ENCODE measurements around the gene CDR2L.
"Not testable (repeated sequence)": the region's sequence is repeated elsewhere in the genome, so short reads cannot be mapped to it uniquely, and the experiment has no call there.

Gene CDR2L

DNA sequence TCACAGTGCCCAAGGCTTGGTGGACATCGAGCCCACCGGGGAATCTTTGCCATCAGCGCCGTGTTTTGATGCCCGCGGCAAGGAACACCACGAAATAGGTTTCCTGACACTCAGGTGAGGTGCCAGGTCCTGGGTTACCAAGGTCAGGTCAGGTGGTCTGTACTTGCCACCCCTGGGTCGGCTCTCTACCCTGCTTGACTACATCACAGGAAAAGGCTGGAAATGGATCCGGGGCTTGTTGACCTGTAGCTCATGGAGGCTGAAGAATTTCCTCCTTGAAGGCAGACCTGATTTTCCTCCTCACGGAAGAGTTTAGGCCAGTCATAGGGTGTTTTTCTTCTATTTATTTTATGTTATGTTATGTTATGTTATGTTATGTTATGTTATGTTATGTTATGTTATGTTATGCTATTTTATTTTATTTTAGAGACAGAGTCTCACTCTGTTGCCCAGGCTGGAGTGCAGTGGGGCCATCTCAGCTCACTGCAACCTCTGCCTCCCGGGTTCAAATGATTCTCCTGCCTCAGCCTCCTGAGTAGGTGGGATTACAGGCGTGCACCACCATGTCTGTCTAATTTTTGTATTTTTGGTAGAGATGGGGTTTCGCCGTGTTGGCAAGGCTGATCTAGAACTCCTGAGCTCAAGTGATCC lies 4.6 kb upstream of the CDR2L start:
- not testable (repeated sequence) for DNase-seq

DNA sequence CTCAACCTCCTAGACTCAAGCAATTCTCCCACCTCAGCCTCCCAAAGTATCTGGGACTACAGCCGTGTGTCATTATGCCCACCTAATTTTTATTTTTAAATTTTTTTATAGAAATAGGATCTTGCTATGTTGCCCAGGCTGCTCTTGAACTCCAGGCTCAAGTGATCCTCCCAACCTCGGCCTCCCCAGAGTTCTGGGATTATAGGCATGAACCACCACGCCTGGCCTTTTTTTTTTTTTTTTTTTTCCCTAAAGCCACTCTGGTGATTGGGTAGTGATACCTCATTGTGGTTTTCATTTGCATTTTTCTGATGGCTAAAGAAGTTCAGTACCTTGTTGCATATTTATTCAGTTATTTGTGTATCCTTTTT lies 1.2 kb upstream of the CDR2L start:
- no peak for DNase-seq

DNA sequence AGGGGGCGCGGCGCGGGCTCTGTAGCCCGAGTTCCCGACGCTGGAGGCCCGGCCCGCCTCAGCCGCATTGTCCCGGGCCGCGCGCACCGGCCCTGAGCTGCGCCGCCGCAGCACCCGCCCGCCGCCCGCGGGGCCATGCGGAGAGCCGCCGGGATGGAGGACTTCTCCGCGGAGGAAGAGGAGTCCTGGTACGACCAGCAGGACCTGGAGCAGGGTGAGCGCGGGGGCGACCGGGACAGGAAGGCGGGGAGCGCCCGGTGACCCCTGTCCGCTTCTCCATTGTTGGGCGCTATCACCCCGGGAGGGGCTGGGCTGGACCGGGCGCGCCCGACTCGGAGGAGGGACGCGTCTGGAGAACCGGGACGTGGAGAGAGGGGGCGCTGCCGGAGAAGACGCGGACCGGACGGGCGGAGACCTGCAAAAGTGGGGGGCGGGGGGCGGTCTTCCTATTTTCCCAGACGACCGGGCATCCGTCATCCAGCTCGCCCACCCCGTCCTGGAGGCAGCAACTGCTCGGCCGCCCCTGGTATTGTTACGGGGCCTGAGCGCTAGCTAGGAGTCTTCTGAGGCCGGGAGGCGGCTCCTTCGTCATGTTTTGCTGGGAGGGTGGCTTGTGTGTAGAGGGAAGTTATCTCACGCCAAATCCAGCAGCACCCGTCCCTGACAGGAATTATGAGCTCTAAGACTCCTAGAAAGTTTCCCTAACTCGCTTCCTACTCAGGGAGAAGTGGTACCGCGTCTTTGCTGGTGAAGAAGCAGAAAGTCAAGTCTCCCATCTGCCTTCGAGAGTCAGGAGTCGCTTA lies 678 bp downstream of the CDR2L start:
- DNase-seq, result no peak

DNA sequence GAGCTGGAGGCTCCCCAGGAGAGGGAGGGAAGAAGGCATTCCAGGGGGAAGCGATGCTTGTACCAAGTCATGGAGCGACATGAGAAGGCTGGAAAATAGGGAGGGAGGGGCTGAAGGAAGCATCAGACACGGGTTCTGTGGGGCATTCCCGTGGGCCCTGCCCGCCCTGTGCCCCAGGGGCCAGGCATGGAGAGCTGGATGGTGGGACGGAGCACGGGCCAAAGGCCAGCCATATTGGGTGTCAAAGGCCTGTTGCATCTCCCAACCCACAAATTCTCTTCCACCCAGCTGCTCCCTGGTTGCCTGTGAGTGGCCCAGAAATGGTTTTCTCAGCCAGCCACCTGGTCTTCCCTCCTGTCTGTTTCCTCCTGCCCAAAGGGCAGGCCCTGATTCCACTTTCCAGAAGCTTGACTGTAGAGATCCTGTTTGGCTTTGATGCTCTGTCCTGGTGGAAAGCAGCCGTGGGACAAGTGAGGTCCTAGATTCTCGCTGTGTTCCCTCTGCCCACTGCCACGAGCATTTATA lies 3.2 kb downstream of the CDR2L start:
- no peak for DNase-seq

DNA sequence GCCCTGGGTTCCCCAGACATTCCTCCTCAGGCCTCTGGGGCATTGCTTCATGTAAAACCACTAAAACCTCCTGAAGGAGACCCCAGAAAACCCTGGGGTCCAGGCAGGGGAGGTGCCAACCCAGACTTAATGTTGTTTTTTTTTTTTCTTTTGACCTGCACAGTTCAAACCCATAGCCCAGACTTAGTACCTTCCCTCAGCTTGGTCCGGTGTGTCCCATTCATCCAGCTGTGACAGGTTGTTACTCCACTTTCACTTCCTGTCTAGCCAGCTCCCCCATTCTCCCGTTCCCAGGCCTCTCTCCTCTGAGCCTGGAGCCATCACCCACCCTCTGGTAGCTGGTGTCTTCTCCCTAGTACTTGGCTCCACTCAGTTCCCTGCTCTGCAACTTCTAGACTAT lies 4.8 kb downstream of the CDR2L start:
- DNase-seq, result no peak

DNA sequence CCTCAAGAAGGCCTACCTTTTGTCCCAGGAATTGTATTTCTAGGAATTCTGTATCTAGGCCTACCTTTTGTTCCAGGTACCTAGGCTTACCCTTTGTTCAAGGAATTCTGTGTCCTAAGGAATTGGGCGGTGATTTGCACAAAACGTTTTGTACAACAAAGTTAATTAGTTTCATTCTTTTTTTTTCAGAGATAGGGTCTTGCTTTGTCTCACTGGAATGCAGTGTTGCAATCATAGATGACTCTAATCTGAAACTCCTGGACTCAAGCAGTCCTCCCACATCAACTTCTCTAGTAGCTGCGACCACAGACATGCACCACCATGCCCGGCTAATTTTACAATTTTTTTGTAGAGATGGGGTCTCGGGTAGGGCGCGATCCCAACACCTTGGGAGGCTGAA lies 7.0 kb downstream of the CDR2L start:
- no peak for DNase-seq

DNA sequence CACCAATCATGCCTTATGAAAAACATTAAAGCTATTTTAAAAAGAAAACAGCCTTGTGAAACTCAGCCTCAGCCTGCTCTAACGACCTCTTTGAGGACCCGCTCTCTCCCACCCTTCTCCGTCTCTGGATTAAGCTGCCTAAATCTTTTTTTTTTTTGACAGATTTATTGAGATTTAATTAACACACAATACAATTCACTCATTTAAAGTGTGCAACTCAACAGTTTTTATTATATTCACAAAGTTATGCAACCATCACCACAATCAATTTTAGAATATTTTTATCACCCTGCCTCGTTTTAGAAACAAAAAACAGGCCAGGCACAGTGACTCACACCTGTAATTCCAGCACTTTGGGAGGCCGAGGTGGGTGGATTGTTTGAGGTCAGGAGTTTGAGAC lies 8.4 kb downstream of the CDR2L start:
- no peak for DNase-seq

DNA sequence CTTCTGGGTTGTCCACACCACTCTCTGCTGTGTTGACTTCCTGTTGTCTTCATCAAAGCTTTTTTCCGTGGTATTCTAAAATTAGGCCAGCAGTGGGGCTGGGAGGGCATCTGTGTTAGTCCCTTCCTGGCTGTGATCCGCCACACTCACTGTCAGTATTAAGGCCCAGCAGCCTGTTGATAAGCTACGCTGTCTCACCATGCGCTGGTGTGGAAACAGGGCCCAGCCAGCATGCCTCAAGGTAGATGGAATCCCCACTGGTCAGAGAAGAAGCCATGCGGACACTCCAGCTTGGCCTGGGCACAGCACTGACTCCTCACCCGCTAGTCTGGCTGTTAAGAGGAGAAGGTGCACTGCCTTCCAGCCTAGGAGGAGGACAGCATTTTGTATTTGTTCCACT lies 11.4 kb downstream of the CDR2L start:
- no peak for DNase-seq

DNA sequence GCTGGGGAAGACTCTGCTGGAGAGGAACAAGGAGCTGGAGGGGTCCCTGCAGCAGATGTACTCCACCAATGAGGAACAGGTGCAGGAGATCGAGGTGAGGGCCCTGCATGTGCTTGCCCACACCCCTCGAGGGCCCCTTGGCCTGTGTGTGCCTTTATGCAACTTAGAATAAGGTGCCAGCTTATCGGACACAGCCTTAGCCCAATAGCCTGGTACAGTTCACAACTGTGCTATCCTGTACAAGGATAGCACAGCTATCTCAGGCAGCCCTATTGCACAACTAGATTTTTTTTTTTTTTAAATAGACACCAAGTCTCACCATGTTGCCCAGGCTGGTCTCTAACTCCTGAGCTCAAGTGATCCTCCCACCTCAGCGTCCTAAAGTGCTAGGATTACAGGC lies 12.1 kb downstream of the CDR2L start:
- no peak for DNase-seq

DNA sequence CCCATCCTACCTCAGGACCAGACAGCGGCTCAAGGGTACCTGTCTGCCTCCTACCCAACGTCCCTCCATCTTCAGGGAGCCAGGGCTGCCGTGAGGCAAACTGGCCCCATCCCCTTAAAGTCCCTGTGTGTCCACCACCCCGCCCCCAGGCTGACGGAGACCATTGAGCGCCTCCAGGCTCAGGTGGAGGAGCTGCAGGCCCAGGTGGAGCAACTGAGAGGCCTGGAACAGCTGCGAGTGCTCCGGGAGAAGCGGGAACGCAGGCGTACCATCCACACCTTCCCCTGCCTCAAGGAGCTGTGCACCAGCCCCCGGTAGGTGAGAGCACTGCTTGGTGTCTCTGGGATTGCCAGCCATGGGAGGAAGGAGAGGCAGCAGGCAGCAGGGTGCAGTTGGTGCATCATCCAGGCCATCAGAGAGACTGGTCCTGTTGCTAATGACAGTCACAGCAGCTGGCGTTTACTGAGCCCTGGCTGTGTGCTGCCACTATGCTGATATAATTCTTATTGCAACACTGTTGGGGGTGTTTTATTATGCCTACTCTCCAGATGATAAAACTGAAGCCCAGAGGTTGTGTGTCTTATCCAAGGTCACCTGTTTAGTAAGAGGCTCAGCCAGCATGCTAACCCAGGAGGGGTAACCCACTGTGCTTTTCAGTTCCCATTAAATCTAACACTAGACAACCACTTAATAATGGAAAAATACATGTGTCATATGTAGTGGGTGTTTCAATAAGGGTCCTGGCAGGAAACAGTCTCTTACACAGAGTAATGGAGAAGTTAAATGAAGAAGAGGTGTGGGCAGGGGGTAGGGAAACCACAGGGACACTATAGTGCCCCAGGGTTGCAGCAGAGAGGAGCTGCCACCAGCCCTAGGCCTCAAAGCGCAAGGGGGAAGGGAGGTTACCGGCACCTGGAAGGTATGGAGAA lies 14.7 kb downstream of the CDR2L start:
- no peak for DNase-seq

DNA sequence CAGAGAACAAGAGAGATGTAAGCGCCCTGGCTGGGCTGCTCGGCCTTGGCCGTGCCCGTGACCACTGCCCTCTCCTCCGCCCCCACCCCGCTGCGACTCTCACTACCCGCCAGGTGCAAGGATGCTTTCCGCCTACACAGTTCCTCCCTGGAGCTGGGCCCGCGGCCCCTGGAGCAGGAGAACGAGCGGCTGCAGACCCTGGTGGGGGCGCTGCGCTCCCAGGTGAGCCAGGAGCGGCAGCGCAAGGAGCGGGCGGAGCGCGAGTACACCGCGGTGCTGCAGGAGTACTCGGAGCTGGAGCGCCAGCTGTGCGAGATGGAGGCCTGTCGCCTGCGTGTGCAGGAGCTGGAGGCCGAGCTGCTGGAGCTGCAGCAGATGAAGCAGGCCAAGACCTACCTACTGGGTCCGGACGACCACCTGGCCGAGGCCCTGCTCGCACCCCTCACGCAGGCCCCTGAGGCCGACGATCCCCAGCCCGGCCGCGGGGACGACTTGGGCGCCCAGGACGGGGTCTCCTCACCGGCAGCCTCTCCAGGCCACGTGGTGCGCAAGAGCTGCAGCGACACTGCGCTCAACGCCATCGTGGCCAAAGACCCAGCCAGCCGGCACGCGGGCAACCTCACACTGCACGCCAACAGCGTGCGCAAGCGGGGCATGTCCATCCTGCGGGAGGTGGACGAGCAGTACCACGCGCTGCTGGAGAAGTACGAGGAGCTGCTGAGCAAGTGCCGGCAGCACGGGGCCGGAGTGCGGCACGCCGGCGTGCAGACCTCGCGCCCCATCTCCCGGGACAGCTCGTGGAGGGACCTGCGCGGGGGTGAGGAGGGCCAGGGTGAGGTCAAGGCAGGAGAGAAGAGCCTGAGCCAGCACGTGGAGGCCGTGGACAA lies 15.9 kb downstream of the CDR2L start:
- no peak for DNase-seq

DNA sequence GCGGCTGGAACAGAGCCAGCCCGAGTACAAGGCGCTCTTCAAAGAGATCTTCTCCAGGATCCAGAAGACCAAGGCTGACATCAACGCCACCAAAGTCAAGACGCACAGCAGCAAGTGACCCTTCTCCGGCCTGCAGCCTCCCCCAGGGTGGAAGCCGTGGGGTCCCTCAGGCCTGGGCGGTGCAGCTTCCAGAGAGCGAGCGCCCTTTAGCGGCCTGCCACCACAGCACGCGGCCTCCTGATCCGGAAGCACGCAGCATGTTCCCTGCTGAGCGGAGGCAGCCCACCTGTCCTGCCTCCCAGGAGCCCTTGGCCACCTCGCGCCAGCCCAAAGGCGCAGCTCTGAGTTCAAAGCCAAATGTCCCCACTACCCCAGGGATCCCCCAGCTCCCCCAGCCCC lies 16.5 kb downstream of the CDR2L start:
- no peak for DNase-seq

DNA sequence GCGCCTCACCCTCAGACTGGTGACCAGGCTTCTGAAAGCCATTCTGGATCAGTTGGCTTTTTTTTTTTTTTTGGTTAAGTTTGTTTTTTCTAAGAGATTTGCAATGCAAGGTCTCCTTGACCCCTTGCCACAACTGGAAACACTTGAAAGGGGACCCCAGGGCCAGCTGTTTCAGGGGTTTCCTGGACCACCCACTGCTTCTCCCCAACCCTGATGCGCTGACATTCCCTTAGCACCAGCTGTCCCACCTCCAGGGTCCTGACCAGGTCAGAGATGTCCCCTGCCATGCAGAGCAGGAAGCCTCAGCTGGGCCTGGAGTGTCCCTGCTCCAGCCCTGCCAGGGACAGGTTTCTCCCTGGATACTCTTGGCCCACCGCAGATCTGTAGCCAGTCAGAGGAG lies 16.9 kb downstream of the CDR2L start:
- DNase-seq, result no peak

DNA sequence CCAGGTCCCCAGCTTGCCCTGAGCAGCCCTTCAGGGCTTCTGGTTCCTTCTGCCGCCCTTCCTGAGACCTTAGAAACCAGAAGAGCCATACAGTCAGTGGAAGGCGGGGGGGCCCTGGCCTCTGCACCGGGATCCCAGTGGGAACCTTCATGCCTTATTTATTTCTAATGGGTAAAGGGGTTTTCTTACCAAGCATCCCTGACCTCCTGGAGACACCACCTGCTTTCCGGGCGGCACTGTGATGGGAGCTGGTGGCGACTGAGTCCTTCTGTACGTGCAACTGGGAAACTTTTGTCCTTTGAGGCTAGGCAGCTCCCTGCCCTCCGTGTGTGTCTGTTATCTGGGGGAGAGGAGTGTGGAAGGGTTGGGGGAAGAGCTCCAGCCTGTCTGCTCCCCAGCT lies 17.9 kb downstream of the CDR2L start:
- DNase-seq, result no peak

DNA sequence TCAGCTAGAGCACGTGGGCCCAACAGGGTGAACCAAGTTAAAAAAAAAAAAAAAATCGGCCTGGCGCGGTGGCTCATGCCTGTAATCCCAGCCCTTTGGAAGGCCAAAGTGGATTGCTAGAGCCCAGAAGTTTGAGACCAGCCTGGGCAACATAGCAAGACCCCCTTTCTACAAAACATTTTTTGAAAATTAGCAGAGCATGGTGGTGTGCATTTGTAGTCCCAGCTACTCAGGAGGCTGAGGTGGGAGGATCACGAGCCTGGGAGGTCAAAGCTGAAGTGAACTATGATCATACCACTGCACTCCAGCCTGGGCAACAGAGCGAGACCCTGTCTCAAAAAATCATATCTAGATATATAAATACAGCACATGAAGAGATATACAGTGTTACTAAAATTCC lies 18.7 kb downstream of the CDR2L start:
- not testable (repeated sequence) for DNase-seq

DNA sequence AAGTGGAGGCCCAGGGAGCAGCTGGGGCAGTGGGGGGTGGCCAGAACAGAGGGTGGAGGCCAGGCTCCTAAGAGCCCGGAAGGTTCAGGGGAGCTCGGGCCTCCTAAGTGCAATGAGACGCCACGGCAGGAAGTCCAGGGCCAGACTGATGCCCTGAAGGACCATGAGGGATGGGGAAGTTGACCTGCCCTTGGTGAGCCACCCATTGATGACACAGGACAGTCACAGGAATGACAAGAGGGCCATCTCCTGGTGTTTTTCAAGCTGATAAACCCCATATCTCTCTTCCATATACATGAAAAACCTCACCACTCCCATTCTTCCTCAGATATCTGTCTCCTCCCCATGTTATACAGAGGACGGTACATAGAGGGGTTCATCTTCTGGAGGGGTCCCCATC lies 19.2 kb downstream of the CDR2L start:
- DNase-seq, result no peak

DNA sequence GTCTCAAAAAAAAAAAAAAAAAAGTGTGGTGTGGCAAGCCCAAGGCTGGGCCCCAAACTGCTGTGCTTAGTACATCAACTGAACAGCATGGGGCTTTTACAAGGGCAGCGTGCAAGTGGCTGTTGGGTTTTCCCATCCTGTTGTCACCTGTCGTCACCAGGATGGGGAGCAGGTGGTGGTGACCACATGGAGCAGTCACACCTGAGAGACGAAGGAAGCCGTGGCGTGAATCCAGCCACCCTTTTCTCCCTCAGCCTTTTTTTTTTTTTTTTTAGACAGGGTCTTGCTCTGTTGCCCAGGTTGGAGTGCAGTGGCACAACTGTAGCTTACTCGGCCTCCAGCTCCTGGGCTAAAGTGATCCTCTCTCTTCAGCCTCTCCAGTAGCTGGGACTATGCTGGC lies 20.9 kb downstream of the CDR2L start:
- no peak for DNase-seq

DNA sequence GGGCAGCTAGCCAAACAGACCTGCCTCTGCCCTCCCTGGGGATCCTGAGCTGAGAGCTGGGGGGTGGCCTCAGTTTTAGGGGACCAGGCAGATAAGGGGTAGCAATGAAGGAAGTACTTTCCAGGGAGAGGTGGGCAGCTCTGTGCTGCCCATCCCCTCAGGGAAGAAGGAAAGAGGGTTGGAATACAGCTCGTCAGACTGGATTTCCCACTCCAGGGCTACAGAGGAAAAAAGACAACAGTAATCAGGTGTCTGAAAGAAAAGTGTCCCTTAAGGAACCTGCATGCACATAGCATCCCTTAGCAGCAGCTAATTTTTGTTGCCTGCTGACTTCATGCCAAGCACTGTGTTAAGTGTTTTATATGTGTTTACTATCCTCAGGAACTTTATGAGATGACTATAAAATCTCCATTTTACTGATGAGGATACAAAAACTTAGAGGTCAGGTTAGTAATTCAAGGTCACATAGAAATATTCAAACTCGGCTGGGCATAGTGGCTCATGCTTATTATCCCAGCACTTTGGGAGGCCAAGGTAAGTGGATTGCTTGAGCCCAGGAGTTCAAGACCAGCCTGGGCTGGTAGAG lies 21.8 kb downstream of the CDR2L start:
- DNase-seq, result no peak

DNA sequence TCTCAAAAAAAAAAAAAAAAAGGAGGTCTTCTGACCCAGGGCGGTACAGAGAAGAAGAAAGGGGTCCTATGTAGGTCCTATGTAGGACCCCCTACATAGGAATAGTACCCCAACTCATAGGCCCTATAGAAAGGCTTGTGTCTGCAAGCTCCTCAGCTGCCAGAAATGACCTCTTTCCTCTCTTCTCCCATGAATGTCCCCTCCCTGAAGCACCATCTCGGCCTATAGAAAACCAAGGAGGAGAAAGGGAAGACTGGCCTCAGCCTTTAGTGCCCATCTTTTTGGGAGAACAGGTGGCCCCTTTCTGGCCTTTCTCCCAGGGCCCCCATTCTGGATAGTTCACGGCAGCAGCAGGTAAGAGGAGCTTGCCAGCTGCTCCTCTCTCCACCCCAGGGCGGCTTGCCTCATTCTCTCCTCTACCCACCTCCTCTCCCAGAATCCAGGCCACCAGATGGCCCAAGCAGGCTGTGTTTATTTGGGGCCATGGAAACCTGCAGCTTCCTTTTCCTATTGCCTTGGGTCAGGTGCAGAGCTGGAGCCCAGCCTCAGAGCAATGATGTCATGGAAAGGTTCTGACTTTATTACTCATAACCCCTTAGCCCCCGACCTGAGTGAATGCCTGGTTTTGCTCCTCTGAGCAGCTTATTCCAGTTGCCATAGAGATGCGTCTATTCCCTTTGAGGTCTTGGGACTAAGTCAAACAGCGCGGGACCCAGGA lies 23.4 kb downstream of the CDR2L start:
- no peak for DNase-seq

DNA sequence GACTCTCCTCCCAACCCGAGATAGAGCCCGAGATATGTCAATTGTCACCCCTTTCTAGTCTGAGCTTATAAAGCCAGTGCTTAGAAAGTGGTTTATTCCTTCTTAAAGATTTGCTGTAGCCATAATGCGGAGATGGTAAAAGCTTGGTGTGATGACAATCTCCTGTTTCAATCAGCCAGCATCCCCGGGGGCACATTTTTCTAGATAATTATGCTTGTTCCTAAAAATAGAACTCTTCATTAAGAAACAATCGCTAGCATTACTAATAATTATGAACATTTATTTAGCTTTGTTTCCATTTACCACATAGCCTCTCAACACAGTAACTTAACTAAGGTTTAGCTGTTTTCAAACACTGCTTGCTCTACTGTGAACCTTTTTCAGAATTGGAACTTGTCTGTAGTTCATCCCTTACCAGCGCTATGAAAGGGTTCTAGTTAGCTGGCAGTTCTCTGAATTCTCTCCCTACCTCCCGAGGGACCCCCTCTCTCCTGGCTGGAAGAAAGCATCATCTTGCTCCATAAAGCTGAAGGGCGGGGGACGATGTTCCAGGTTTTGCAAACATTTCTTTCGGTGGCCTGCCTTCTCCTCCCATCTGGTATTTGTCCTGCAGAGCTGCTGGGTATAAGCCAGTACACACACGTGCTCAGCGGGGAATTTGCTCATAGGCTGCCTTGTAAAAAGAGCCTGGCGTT lies 24.1 kb downstream of the CDR2L start:
- no peak for DNase-seq

DNA sequence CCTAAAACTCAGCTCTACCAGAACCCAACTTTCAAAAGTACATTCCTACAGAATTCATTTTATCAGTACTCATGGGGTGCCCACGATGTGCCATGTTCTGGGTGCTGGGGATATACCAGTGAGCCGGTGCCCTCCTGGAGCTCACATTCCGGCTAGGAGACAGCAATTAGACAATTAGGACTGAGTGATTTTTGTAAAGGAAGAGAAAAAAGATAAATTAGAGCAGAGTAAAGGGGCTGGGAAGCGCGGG lies 24.6 kb downstream of the CDR2L start:
- no peak for DNase-seq

Data from bone marrow (tissue), 2 donors.